H1 (cell line): ENCODE measurements around the gene ADGRV1. TPM values are rescaled to one million over a fixed set of nuclear protein-coding genes. Genes with fewer than 3 reads are reported as not detected.

Experiments
- CTCF ChIA-PET: fragments of 300-600 bp; sonication (Branson Sonifier 250); formaldehyde crosslinking; loops from one replicate; lab custom pipeline; 2021; ENCODE audit not compliant: partially characterized antibody; lab: Charles Lee
- POLR2A ChIA-PET: fragments of 300-600 bp; sonication (Branson Sonifier 250); formaldehyde crosslinking; loops from one replicate; lab custom pipeline; 2021; ENCODE audit warnings: inconsistent platforms; ENCODE audit not compliant: partially characterized antibody; lab: Charles Lee
- DNase-seq, 2 experiments: peaks; one replicate each; pipeline versions ENCODE4 v3.0.0 to v3.0.0-alpha.2; 2010 to 2022; ENCODE audit warnings: low spot score in 2 of 2, low read depth in 1 of 2, mixed read lengths in 1 of 2
- FAIRE-seq: peaks from 2 replicates; lab custom pipeline; 2011; peaks lifted over from hg19 to GRCh38; lab: Jason Lieb, UNC
- H2AFZ ChIP-seq: 2 replicates; pipeline ENCODE4 v1.8.1; 2012; ENCODE audit warnings: low read length, inconsistent platforms
- H2AK5ac ChIP-seq: 2 replicates; pipeline ENCODE4 v1.6.1; 2013; ENCODE audit warnings: low read depth, low read length
- H2BK120ac ChIP-seq: replicated peaks from 2 replicates; pipeline ENCODE3; 2013; ENCODE audit warnings: low read depth, low read length, inconsistent platforms
- H2BK12ac ChIP-seq: 2 replicates; pipeline ENCODE4 v1.6.1; 2013; ENCODE audit warnings: low read depth, low read length
- H2BK15ac ChIP-seq: 2 replicates; pipeline ENCODE4 v1.6.1; 2013; ENCODE audit warnings: low read length
- H2BK20ac ChIP-seq: 2 replicates; pipeline ENCODE4 v1.6.1; 2013; ENCODE audit warnings: low read length
- H2BK5ac ChIP-seq: 2 replicates; pipeline ENCODE4 v1.6.1; 2013; ENCODE audit warnings: low read depth, low read length
- H3K14ac ChIP-seq: 2 replicates; pipeline ENCODE4 v1.6.1; 2013; ENCODE audit warnings: inconsistent platforms; ENCODE audit not compliant: insufficient read length
- H3K18ac ChIP-seq: 2 replicates; pipeline ENCODE4 v1.6.1; 2013; ENCODE audit warnings: low read length; ENCODE audit errors: extremely low read depth
- H3K23ac ChIP-seq: 2 replicates; pipeline ENCODE4 v1.6.1; 2013; ENCODE audit warnings: inconsistent platforms; ENCODE audit not compliant: insufficient read length
- H3K23me2 ChIP-seq: 2 replicates; pipeline ENCODE4 v1.6.1; 2013; ENCODE audit warnings: low read depth, low read length
- H3K27ac ChIP-seq: 2 replicates; pipeline ENCODE4 v1.6.1; 2011; ENCODE audit warnings: low read depth, low read length, inconsistent platforms
- H3K27me3 ChIP-seq, 4 experiments: replicated peaks in 1 of 4; 1 replicate in 1 of 4; 2 replicates in 3 of 4; pipeline versions ENCODE4 v1.6.1 to v1.8.1; 2011 to 2013; ENCODE audit warnings: low read length in 3 of 4, mild to moderate bottlenecking in 3 of 4, inconsistent platforms in 2 of 4, mixed read lengths in 2 of 4, moderate library complexity in 1 of 4; ENCODE audit not compliant: control insufficient read depth in 3 of 4, insufficient read depth in 3 of 4; ENCODE audit errors: extremely low read depth in 1 of 4
- H3K36me3 ChIP-seq, 4 experiments: 2 replicates each; pipeline versions ENCODE4 v1.6.1 to v1.8.1; 2011 to 2013; ENCODE audit warnings: mild to moderate bottlenecking in 4 of 4, low read length in 3 of 4, moderate library complexity in 2 of 4, control low read depth in 1 of 4, inconsistent platforms in 1 of 4; ENCODE audit not compliant: insufficient read depth in 4 of 4, control insufficient read depth in 2 of 4
- H3K4ac ChIP-seq: replicated peaks from 2 replicates; pipeline ENCODE3; 2013; ENCODE audit warnings: low read length, low read depth, mixed read lengths, inconsistent platforms; ENCODE audit not compliant: insufficient read length
- H3K4me1 ChIP-seq, 4 experiments: replicated peaks in 1 of 4; 1 replicate in 1 of 4; 2 replicates in 3 of 4; pipeline versions ENCODE4 v1.6.1 to v1.8.1; 2011 to 2013; ENCODE audit warnings: low read length in 3 of 4, inconsistent platforms in 2 of 4, mixed read lengths in 1 of 4; ENCODE audit not compliant: insufficient read depth in 4 of 4, control insufficient read depth in 3 of 4
- H3K4me2 ChIP-seq, 2 experiments: 2 replicates each; pipeline versions ENCODE4 v1.6.1 to v1.8.1; 2011 to 2013; ENCODE audit warnings: low read depth in 2 of 2, low read length in 2 of 2, control low read depth in 1 of 2, inconsistent platforms in 1 of 2, mild to moderate bottlenecking in 1 of 2; ENCODE audit not compliant: insufficient read depth in 1 of 2
- H3K4me3 ChIP-seq, 4 experiments: fragments of 200-600, 300-600 bp in 1 of 4; sonication (generic), shearing (Covaris generic), sonication (Bioruptor Twin) in 1 of 4; 2 replicates each; pipeline versions ENCODE4 v1.5.1 to v1.8.1; 2011 to 2016; ENCODE audit warnings: low read length in 4 of 4, low read depth in 3 of 4, control low read depth in 2 of 4, inconsistent platforms in 2 of 4, mild to moderate bottlenecking in 2 of 4, mixed read lengths in 1 of 4, moderate library complexity in 1 of 4; ENCODE audit not compliant: insufficient read depth in 2 of 4; ENCODE audit errors: extremely low read depth in 1 of 4
- H3K56ac ChIP-seq: replicated peaks from 2 replicates; pipeline ENCODE3; 2013; ENCODE audit warnings: low read depth, mild to moderate bottlenecking, mixed read lengths, low read length, inconsistent platforms; ENCODE audit not compliant: insufficient read length
- H3K79me1 ChIP-seq: 2 replicates; pipeline ENCODE4 v1.6.1; 2013; ENCODE audit warnings: low read depth, low read length, control low read depth
- H3K79me2 ChIP-seq, 2 experiments: 2 replicates each; pipeline versions ENCODE4 v1.6.1 to v1.8.1; 2012 to 2013; ENCODE audit warnings: low read length in 2 of 2, mild to moderate bottlenecking in 2 of 2, inconsistent platforms in 1 of 2; ENCODE audit not compliant: insufficient read depth in 2 of 2, control insufficient read depth in 1 of 2
- H3K9ac ChIP-seq, 4 experiments: replicated peaks in 1 of 4; 1 replicate in 1 of 4; 2 replicates in 3 of 4; pipeline versions ENCODE4 v1.6.1 to v1.8.1; 2011 to 2013; ENCODE audit warnings: low read depth in 3 of 4, low read length in 3 of 4, control low read depth in 2 of 4, mild to moderate bottlenecking in 2 of 4, moderate library complexity in 2 of 4, inconsistent platforms in 1 of 4; ENCODE audit errors: extremely low read depth in 1 of 4
- H3K9me3 ChIP-seq, 2 experiments: 2 replicates each; pipeline versions ENCODE4 v1.6.1 to v1.8.1; 2012 to 2013; ENCODE audit warnings: mild to moderate bottlenecking in 2 of 2, moderate library complexity in 2 of 2, control low read depth in 1 of 2, inconsistent platforms in 1 of 2, low read depth in 1 of 2, low read length in 1 of 2, mixed read lengths in 1 of 2; ENCODE audit not compliant: insufficient read depth in 2 of 2
- H4K20me1 ChIP-seq, 2 experiments: replicated peaks in 1 of 2; 2 replicates each; pipeline versions ENCODE3 to v1.8.1; 2011 to 2013; ENCODE audit warnings: inconsistent platforms in 2 of 2, low read length in 2 of 2, mild to moderate bottlenecking in 1 of 2; ENCODE audit not compliant: insufficient read depth in 2 of 2, control insufficient read depth in 1 of 2
- H4K5ac ChIP-seq: 2 replicates; pipeline ENCODE4 v1.6.1; 2013; ENCODE audit warnings: low read length, low read depth, mixed read lengths, inconsistent platforms; ENCODE audit not compliant: insufficient read length
- H4K8ac ChIP-seq: 2 replicates; pipeline ENCODE4 v1.8.0; 2013; ENCODE audit warnings: mild to moderate bottlenecking, moderate library complexity, low read length, inconsistent platforms; ENCODE audit not compliant: insufficient read depth; ENCODE audit errors: extremely low read depth
- H4K91ac ChIP-seq: replicated peaks from 2 replicates; pipeline ENCODE3; 2013; ENCODE audit warnings: low read length, mixed read lengths, inconsistent platforms; ENCODE audit not compliant: insufficient read length
- HDAC2 ChIP-seq, 2 experiments: fragments of 300-600 bp in 1 of 2; sonication (generic) in 1 of 2; IDR thresholded peaks; 2 replicates each; pipeline ENCODE4 v1.6.1; 2011 to 2012; ENCODE audit warnings: low read depth in 2 of 2, low read length in 2 of 2, mild to moderate bottlenecking in 2 of 2, moderate library complexity in 2 of 2, borderline replicate concordance in 1 of 2, inconsistent platforms in 1 of 2
- KDM1A ChIP-seq: fragments of 200-600, 300-600 bp; sonication (generic); IDR thresholded peaks from 2 replicates; pipeline ENCODE4 v1.7.1; 2016; ENCODE audit warnings: mild to moderate bottlenecking, low read length, borderline replicate concordance
- RFX5 ChIP-seq: IDR thresholded peaks from 2 replicates; pipeline ENCODE4 v1.6.1; 2011; ENCODE audit warnings: low read depth, low read length, improper control_type of control experiment, borderline replicate concordance
- WGBS, 2 experiments: shearing (Covaris generic) in 1 of 2; methylation state at CpG; one replicate each; pipeline versions ENCODE4 v1.1.6 to v1.1.7; 2013 to 2015; ENCODE audit warnings: low lambda C conversion rate in 2 of 2, mixed read lengths in 2 of 2, inconsistent platforms in 1 of 2, low coverage in 1 of 2, missing lambda C conversion rate in 1 of 2; ENCODE audit not compliant: insufficient replicate concordance in 2 of 2, insufficient coverage in 1 of 2, insufficient read length in 1 of 2; ENCODE audit errors: extremely low coverage in 1 of 2, missing lambda C conversion rate in 1 of 2; 5-methylcytosine and 5-hydroxymethylcytosine counted together
- polyA plus RNA-seq, 7 experiments: library from polyadenylated mRNA; depleted of rRNA in 3 of 7; stranded (reverse) in 5 of 7; unstranded in 2 of 7; fragments of >200 nt in 5 of 7; fragments of 200-250 nt in 2 of 7; gene quantifications; 1 replicate in 5 of 7; 2 replicates in 1 of 7; 4 replicates in 1 of 7; pipeline versions ENCODE4 v1.2.1 to v1.2.3, GENCODE V29; 2011 to 2013; ENCODE audit warnings: missing spikeins in 2 of 7, mixed read lengths in 2 of 7
- total RNA-seq: library from RNA; stranded (reverse); fragmentation: NEBNext Ultra II Directional; extraction: Animal tissue kit (Norgen Biotek cat#: 25700); gene quantifications from 2 replicates; pipeline ENCODE4 v1.2.1, GENCODE V29; 2021

Gene ADGRV1
- total and polyA plus RNA-seq, 2 of the 8 experiments (the other 6 are each of a cell fraction or from before 2014, with no cell fraction given): 53.1 to 62.2 TPM

GRCh38 chr5:91164424-91164823 lies 605.8 kb downstream of the ADGRV1 start:
- Histone ChIP-seq H2AK5ac (no peak overlapping the region), H2BK12ac (no peak overlapping the region), H3K4ac (no peak overlapping the region), H3K9ac (no peak overlapping the region), H3K18ac (no peak overlapping the region), H3K27ac (no peak overlapping the region), H3K56ac (no peak overlapping the region), H3K14ac (no peak overlapping the region), H3K23ac (no peak overlapping the region), H4K5ac (no peak overlapping the region), H4K91ac (no peak overlapping the region), H3K23me2 (no peaks in the 10 kb centered on the region), H3K4me2 (no peak overlapping the region), H2BK120ac (no peak overlapping the region), H3K79me2 (no peaks in the 10 kb centered on the region), H3K79me1 (no peaks in the 10 kb centered on the region), H3K4me1 (no peaks in the 10 kb centered on the region), H3K4me3 (no peak overlapping the region), H2BK5ac (no peak overlapping the region), H3K9me3 (no peaks in the 10 kb centered on the region), H3K36me3 (peaks cover 0 to 6% (median 1%) of the 10 kb centered on the region in 4 experiments; a peak in 3 of 8 replicates), H4K8ac (no peak overlapping the region), H2BK15ac (no peak overlapping the region), H4K20me1 (no peaks in the 10 kb centered on the region), H3K27me3 (no peaks in the 10 kb centered on the region), H2AFZ (no peak overlapping the region), H2BK20ac (no peak overlapping the region)
- no peak for FAIRE-seq
- 98% methylated on average over 3 of the region's 3 CpGs; no CpG with 5 or more reads in 1 of the 2 experiments for WGBS, 2 experiments
- DNase-seq: no peak
- POLR2A ChIA-PET: no interaction called here
- TF ChIP-seq KDM1A (no peak), HDAC2 (IDR thresholded peaks at IDR 0.05; ENCODE audit: borderline replicate concordance in 1 of 2, low read depth in 2 of 2, low read length in 2 of 2) (no peak), RFX5 (no peak)
- CTCF ChIA-PET: interaction anchor here (0.6 kb wide), 2 partner anchors 102 to 232 kb away, joined by 3 to 4 read pairs; no protein-coding TSS in a partner anchor
